Mesodermal cell (in vitro differentiated cells): Measurements from ENCODE around the gene ITIH3.

Source experiments
- H3K27ac ChIP-seq: 2 replicates; pipeline ENCODE4 v1.7.0; 2013; ENCODE audit warnings: mild to moderate bottlenecking, low read depth, low read length, moderate library complexity; ENCODE audit not compliant: severe bottlenecking
- H3K36me3 ChIP-seq: 2 replicates; pipeline ENCODE4 v1.7.1; 2013; ENCODE audit warnings: mild to moderate bottlenecking, low read length, moderate library complexity; ENCODE audit not compliant: control insufficient read depth, insufficient read depth
- H3K4me1 ChIP-seq: one replicate; pipeline ENCODE4 v1.7.1; 2013; ENCODE audit warnings: mild to moderate bottlenecking, low read length; ENCODE audit not compliant: insufficient read depth, control insufficient read depth, poor library complexity, severe bottlenecking
- H3K4me3 ChIP-seq: 2 replicates; pipeline ENCODE4 v1.7.0; 2013; ENCODE audit warnings: low read length, control low read depth, mild to moderate bottlenecking; ENCODE audit not compliant: insufficient read depth, poor library complexity, severe bottlenecking; ENCODE audit errors: extremely low read depth
- H3K9me3 ChIP-seq: 2 replicates; pipeline ENCODE4 v1.7.1; 2013; ENCODE audit warnings: mild to moderate bottlenecking, low read length, moderate library complexity; ENCODE audit not compliant: control insufficient read depth
- WGBS, 2 experiments: methylation state at CpG; one replicate each; pipeline ENCODE4 v1.1.5; 2013; ENCODE audit warnings: missing lambda C conversion rate in 2 of 2; ENCODE audit not compliant: insufficient coverage in 2 of 2; 5-methylcytosine and 5-hydroxymethylcytosine counted together

The ITIH3 gene

DNA sequence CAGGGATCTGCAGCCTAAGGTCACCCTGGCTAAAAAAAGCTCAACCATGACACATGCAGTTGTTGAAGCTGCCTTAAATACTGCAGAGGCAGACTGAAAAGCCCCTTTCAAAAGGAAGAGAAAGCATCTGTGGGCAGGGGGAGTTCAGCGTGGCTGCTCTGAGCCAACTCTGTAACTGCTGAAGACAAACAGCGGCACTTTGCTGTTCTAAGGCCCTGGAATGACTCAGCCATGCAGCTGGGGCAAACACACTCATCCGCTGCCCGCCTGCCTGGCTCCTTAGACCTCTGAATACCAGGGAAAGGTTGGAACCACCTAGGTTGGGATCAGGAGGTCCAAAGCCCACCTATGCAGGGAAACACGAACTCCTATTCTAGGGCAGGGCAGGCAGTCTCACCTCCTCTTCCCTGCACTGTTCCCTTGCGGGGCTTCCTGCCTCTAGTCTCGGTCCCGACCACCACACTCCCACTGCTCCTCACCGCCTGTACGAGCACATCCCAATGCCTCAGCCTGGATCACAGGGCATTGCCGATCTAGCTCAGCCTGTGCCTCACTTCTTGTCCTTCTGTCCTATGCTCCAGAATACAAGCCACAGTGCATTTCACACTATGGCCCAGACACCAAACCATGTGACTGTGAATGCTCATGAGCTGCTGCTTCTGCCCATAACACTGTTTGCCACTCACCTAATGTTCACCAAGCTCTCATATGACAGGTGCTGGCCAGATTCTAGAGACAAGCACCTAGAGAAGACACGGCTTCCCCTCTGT lies 46.8 kb downstream of the ITIH3 start:
- WGBS, 2 experiments = 88 to 89% methylated on average over 10 to 12 of the region's 12 CpGs

DNA sequence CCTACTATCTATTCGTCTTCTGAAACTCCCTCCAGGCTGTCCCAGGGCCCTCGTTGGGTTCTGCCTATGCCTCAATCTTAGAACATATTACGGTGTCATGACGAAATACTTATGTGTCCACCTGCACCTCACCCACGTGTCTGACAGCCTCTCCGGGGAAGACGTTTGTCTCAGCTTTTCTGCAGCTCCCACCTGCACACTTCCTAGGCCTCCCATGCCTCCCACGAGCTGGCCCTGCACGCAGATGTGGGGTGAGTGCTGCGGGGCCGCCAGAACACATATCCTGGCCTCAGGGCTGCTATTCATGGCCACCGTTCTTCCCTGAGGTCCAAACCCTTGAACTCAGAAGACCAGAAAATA lies 47.4 kb downstream of the ITIH3 start:
- Histone ChIP-seq H3K36me3 (no peaks in the 10 kb centered on the region), H3K4me1 (peaks cover 2% of the 10 kb centered on the region), H3K4me3 (no peak overlapping the region), H3K27ac (no peak overlapping the region), H3K9me3 (no peaks in the 10 kb centered on the region)
- WGBS, 2 experiments = 76 to 84% methylated on average over 6 to 12 of the region's 12 CpGs

More for the DNA sequence above, 46.8 kb downstream of the ITIH3 start:
- H3K9me3 ChIP-seq = no peaks in the 10 kb centered on the region
- no peaks in the 10 kb centered on the region for H3K36me3 ChIP-seq
- H3K4me3 ChIP-seq = no peak overlapping the region
- peak overlapping the region; percentile 23 for H3K27ac ChIP-seq
- peaks cover 2% of the 10 kb centered on the region for H3K4me1 ChIP-seq

DNA sequence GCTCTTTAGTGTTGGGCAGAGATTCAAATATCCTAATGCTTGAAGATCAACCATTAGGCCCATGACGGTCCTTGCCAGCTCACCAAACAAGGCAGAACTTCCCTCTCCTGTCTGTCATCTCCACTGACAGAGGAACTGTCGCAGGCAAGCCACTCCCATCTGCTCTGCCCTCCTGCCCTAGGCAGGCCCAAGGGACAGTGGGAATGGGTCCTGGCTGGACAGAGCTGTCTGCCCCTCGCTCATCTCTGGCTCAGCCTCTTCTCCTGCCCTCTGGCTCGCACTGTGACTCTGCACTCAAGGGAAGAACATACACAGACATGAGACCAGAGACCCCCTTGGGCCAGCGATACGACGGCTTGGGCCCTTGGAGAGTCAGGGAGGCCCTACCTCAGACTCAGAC lies 47.8 kb downstream of the ITIH3 start:
- no peak overlapping the region for H3K4me3 ChIP-seq
- peaks cover 2% of the 10 kb centered on the region for H3K4me1 ChIP-seq
- 79 to 95% methylated on average over 6 to 7 of the region's 7 CpGs for WGBS, 2 experiments
- H3K9me3 ChIP-seq = no peaks in the 10 kb centered on the region
- H3K36me3 ChIP-seq = peaks cover under 1% of the 10 kb centered on the region
- no peak overlapping the region for H3K27ac ChIP-seq

DNA sequence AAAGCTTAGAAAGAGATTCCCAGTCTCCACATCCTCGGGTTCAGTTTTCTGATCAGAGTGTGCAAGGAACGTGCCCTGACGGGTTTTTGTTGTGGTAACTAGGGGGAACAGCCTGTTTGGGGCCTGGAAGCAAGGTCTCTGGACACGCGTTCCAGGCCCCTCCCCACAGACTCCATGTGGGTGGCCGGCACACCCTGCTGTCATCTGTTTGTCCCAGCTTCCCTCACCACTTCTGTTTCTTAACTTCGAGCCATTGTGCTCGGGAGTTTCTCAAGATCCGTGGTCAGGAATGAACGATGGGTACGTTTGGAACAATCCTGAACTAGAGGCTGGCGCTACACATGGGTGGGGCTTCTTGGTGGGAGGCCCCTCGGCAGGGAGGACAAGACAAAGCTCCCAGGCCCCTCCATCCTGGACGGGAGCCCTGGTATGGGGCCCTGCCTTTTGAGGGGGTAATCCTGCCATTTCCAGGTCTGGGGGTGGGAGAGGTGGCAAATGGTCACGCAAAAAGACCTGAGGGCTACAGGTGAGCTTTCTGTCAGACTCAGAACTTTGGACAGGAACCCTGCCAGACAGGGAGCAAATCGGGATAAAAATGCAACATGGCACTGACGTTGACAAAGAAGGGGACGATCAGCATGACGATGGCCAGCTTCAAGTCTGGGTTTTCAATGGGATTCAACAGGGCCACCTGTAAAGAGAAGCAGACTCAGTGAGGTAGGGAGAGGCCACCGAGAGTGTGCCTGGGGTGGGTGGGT lies 48.7 kb downstream of the ITIH3 start:
- no peak overlapping the region for H3K4me3 ChIP-seq
- H3K27ac ChIP-seq = no peak overlapping the region
- no peaks in the 10 kb centered on the region for H3K9me3 ChIP-seq
- peaks cover 7% of the 10 kb centered on the region for H3K36me3 ChIP-seq
- H3K4me1 ChIP-seq = peaks cover 2% of the 10 kb centered on the region
- WGBS, 2 experiments = 84 to 85% methylated on average over 15 to 20 of the region's 20 CpGs

DNA sequence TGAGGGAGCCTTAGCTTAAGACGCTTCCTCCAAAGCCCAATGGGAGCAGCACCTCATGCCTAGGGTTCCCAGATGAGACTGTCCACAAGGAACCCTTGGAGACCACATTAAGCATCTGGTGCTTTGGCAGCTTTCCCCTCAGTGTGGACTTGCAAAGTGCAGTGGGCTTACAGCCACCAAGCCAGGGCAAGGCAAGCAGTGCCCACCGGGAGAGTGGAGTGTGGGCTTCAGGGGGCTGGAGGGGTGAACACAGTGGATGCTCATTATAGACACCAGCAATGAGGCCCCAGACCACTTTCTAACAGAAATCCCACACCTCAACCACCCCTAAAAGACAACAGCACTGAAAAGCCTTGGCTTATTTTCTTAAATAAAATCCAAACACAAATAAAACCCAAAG lies 49.3 kb downstream of the ITIH3 start:
- 100% methylated on average over 1 of the region's 2 CpGs for WGBS, 2 experiments
- no peak overlapping the region for H3K27ac ChIP-seq
- H3K4me3 ChIP-seq = no peak overlapping the region
- peaks cover 2% of the 10 kb centered on the region for H3K4me1 ChIP-seq
- peaks cover 7% of the 10 kb centered on the region for H3K36me3 ChIP-seq
- H3K9me3 ChIP-seq = no peaks in the 10 kb centered on the region

DNA sequence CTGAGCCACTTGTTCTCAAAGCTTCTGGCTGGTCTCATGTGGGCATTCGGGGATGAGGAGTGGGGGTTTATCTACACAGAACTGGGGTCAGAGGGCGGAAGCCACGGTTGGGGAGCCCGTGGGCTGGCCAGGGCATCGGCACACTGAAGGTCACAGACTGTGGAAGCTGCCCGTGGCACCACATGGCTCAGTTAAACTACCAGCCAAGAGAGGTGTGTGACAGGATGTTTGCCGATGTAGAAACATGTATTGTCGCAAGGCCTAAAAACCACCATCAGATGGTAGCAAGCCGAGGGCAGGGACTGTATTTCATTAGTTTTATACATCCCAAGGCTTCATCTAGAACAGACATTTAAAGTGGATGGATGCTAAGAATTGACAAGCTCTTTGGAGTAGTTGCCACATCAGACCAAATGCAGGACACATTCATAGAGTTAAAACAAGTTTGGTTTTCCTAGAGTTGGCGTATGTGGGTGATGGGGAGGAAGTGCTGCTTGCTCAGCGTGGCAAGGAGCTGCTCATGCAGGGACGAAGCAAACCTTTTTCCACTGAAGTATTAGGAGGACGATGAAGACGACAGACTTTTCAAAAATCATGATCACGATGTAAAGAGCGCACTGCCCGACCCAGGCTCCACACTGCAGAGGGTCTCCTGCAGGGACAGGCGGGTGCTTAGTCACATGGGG lies 49.8 kb downstream of the ITIH3 start:
- Histone ChIP-seq H3K4me1 (peaks cover 2% of the 10 kb centered on the region), H3K4me3 (no peak overlapping the region), H3K36me3 (peaks cover 10% of the 10 kb centered on the region), H3K9me3 (no peaks in the 10 kb centered on the region), H3K27ac (no peak overlapping the region)
- WGBS, 2 experiments = 93 to 97% methylated on average over 14 to 17 of the region's 18 CpGs

DNA sequence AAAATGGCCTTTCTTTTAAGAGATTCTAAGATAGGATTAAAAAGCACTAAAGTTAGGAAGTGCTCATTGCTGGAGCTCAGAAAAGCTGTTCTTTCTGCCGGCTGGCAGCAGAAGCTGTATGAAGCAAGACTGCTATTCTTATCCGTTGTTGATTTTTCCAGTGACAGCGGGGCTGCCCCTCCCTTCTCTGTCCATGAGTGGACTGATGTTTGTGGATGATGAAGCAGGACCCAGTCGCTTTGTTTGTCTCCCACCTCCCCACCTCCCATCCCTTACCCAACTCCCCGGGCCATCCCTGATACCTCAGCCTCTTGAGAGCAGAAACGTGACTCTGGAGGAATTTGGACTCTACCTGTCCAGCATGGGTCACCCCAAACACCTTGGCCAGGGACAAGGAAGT lies 50.6 kb downstream of the ITIH3 start:
- H3K4me1 ChIP-seq = peaks cover 2% of the 10 kb centered on the region
- H3K27ac ChIP-seq = no peak overlapping the region

DNA sequence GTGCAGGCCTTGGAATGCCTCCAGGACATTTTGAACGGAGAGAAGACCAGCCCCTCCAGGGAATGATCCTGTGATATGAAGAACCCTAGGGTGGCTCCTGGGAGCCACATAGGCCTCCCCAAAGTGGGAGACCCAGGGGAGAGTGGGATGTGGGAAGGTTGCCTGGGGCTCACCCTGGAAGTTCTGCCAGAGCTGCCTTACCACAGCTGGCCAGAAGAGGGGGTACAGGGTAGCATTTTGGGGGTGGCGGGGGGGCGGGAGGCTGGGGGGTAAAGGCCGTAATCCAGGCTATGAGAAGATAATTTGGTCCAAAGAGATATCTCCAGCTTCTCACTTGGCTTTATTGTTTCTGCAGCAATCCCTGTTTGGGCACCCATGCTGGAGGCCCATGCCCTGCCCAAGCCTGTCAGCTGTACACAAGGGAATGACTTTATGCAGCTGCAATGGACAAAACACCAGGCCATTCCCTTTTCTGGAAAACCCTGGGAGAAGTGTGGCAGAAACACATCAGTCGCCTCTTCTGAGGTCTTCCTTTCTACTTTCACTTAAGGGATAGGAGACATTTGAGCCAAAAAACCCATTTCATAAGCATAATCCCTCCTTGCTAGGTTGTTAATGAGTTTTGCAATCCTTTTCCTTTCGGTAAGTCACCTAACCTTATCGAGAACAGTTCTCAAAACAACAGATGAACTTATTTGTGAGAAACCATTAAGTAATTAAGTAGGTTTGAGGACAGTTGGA lies 51.3 kb downstream of the ITIH3 start:
- H3K27ac ChIP-seq = no peak overlapping the region
- WGBS, 2 experiments = 76 to 85% methylated on average over 2 to 3 of the region's 7 CpGs
- H3K4me1 ChIP-seq = no peaks in the 10 kb centered on the region
- no peak overlapping the region for H3K4me3 ChIP-seq
- peaks cover 11% of the 10 kb centered on the region for H3K36me3 ChIP-seq
- no peaks in the 10 kb centered on the region for H3K9me3 ChIP-seq

More for the DNA sequence above, 50.6 kb downstream of the ITIH3 start:
- peaks cover 11% of the 10 kb centered on the region for H3K36me3 ChIP-seq
- H3K9me3 ChIP-seq = no peaks in the 10 kb centered on the region
- no peak overlapping the region for H3K4me3 ChIP-seq
- WGBS, 2 experiments = 63 to 100% methylated on average over 2 to 3 of the region's 6 CpGs

DNA sequence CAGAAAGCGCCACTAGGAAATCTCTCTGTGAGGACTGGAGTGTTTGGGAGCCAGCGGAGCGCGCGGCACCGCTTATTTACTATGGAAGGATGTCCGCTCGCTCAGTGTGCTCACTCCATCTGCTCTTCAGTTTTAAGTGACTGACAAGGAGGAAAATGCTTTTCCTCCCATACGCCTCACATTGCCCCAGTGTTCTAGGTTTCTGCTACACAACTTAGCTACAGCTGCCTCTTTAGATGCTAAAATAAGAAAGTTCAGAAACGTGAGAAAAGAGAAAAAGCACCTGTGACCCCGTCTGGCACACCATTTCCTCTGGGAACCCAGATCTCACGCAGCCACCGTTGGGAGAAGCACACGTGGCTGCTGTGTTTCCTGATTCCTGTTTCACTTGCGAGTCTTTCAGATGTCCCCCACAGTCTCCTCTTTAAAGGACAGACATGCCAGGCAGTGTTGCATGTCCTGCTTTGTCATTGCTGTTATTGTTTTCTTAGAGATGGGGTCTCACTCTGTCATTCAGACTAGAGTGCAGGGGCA lies 51.9 kb downstream of the ITIH3 start:
- H3K9me3 ChIP-seq = no peaks in the 10 kb centered on the region
- H3K27ac ChIP-seq = no peak overlapping the region
- WGBS, 2 experiments = 91 to 92% methylated on average over 13 to 14 of the region's 15 CpGs
- no peaks in the 10 kb centered on the region for H3K4me1 ChIP-seq
- peaks cover 11% of the 10 kb centered on the region for H3K36me3 ChIP-seq
- H3K4me3 ChIP-seq = no peak overlapping the region

DNA sequence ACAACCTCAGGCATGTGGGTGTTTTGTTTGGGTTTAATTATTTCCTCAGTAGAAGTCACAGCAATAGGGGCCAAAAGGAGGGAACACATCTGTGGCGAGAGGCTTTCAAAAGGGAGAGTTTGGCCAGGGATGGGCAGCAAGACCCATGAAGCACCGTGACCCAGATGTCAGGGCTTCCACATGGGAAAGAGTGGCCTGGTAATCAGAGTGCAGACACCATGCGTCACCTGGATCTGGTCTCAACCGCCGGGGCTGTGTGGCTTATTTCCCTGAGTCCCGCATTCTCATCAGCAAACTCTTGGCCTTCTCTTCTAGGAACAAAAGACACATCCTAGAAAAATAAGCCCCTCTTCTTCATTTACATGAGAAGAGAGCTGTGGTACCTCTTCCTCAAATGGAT lies 52.6 kb downstream of the ITIH3 start:
- Histone ChIP-seq H3K36me3 (peaks cover 17% of the 10 kb centered on the region), H3K4me1 (no peaks in the 10 kb centered on the region), H3K9me3 (no peaks in the 10 kb centered on the region), H3K4me3 (no peak overlapping the region), H3K27ac (no peak overlapping the region)
- WGBS, 2 experiments = 93 to 97% methylated on average over 4 to 6 of the region's 6 CpGs
